ENCODE measurements around the gene CDH24. TPM values are rescaled to one million over a fixed set of nuclear protein-coding genes. Genes with fewer than 3 reads are reported as not detected.

The CDH24 gene
- total and polyA plus RNA-seq, 2 experiments from 2014 or later = 4.4 to 17.8 TPM

GRCh38 chr14:23021889-23022442 lies 35.4 kb downstream of the CDH24 start:
- H3K27ac Mint-ChIP-seq = no peak overlapping the region
- peaks cover 18% of the 10 kb centered on the region for H3K4me1 ChIP-seq (ENCODE audit: insufficient read depth)

More at GRCh38 chr14:23021889-23022442, 35.4 kb downstream of the CDH24 start:
- H3K4me3 Mint-ChIP-seq = no peak overlapping the region
- TF ChIP-seq STAT1 (IDR thresholded peaks at IDR 0.05; ENCODE audit: unreplicated experiment) (no peak), ZNF114 (CRISPR knock-in tag; IDR thresholded peaks at IDR 0.05) (no peak), CREB1 (CRISPR knock-in tag; IDR thresholded peaks at IDR 0.05; ENCODE audit: low read depth) (no peak), ETS1 (IDR thresholded peaks at IDR 0.05) (no peak), EZH2phosphoT487 (IDR thresholded peaks at IDR 0.05; ENCODE audit: unreplicated experiment) (no peak), POLR2AphosphoS5 (IDR thresholded peaks at IDR 0.05; ENCODE audit: low read depth) (no peak), ZNF462 (CRISPR knock-in tag; IDR thresholded peaks at IDR 0.05) (no peak), ZNF331 (CRISPR knock-in tag; IDR thresholded peaks at IDR 0.05; ENCODE audit: low read depth) (no peak), EZH2 (IDR thresholded peaks at IDR 0.05; ENCODE audit: low read depth, unreplicated experiment) (no peak)
- TF ChIP-seq, protein P1, sequence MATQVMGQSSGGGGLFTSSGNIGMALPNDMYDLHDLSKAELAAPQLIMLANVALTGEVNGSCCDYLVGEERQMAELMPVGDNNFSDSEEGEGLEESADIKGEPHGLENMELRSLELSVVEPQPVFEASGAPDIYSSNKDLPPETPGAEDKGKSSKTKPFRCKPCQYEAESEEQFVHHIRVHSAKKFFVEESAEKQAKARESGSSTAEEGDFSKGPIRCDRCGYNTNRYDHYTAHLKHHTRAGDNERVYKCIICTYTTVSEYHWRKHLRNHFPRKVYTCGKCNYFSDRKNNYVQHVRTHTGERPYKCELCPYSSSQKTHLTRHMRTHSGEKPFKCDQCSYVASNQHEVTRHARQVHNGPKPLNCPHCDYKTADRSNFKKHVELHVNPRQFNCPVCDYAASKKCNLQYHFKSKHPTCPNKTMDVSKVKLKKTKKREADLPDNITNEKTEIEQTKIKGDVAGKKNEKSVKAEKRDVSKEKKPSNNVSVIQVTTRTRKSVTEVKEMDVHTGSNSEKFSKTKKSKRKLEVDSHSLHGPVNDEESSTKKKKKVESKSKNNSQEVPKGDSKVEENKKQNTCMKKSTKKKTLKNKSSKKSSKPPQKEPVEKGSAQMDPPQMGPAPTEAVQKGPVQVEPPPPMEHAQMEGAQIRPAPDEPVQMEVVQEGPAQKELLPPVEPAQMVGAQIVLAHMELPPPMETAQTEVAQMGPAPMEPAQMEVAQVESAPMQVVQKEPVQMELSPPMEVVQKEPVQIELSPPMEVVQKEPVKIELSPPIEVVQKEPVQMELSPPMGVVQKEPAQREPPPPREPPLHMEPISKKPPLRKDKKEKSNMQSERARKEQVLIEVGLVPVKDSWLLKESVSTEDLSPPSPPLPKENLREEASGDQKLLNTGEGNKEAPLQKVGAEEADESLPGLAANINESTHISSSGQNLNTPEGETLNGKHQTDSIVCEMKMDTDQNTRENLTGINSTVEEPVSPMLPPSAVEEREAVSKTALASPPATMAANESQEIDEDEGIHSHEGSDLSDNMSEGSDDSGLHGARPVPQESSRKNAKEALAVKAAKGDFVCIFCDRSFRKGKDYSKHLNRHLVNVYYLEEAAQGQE (IDR thresholded peaks at IDR 0.05; ENCODE audit: unreplicated experiment) = no peak
- H3K36me3 Mint-ChIP-seq (ENCODE audit: low read depth) = peaks cover 22% of the 10 kb centered on the region
- H3K27me3 Mint-ChIP-seq (ENCODE audit: insufficient read depth, low read depth, poor library complexity) = peaks cover 5% of the 10 kb centered on the region
- Histone ChIP-seq H3K36me3 (ENCODE audit: insufficient read depth) (peaks cover 17% of the 10 kb centered on the region; the same call in 1 of the 2 replicates), H2AFZ (no peak overlapping the region), H3K27me3 (ENCODE audit: insufficient read depth) (no peaks in the 10 kb centered on the region), H3K4me3 (no peak overlapping the region), H3K79me2 (replicated peaks; ENCODE audit: insufficient read depth) (no peaks in the 10 kb centered on the region), H3K27ac (ENCODE audit: low read depth) (no peak overlapping the region; the same call in 1 of the 2 replicates), H3K9me2 (ENCODE audit: insufficient read depth) (no peaks in the 10 kb centered on the region), H3K4me2 (no peak overlapping the region), H4K20me1 (replicated peaks; ENCODE audit: insufficient read depth) (peaks cover 12% of the 10 kb centered on the region), H3F3A (replicated peaks; ENCODE audit: low read depth) (peaks cover 7% of the 10 kb centered on the region; the same call in 1 of the 2 replicates)
- DNase-seq (ENCODE audit: low spot score) = no peak
- H3K4me1 Mint-ChIP-seq = peaks cover 26% of the 10 kb centered on the region
- no peak for ATAC-seq
- no peaks in the 10 kb centered on the region for H3K9me3 Mint-ChIP-seq
